ENCODE results near the gene CCDC40. TPM values are rescaled to one million over a fixed set of nuclear protein-coding genes. Genes with fewer than 3 reads are reported as not detected.

Gene CCDC40
- total and polyA plus RNA-seq, 2 of the 13 experiments (the other 11 are each of a cell fraction or from before 2014, with no cell fraction given): 4.1 to 5.5 TPM

DNA sequence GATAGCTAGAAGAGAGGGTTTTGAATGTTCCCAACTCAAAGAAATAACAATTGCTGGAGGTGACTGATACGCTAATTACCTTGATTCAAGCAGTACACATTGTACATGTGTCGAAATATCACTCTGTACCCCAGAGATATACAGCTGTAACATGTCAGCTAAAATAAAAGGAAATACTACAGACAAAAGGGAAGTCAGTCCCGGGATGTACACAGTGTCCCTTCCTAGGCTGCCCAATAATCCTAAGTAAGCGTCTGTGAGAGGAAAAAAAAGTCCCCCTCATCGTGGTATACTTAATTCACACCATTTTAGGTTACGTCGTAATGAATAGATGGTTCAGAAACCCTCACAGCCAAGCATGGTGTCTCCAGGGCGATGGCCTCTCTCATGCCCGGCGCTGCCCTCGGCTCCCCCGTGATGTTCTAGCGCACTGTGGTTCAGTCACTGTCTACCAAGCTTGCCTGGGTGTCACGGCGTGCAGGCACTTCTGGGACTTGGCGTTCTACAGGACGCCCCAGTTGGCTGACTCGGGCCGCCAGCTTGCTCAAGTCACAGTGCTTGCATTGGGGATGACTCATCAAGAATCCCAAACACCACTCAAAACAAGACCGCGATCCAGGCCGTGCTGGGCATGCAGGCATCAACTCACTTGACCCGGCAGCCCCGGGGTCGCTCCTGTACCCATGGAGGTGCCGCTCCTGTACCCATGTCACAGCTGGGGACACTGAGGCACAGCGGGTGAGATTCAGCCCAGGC lies 27.6 kb downstream of the CCDC40 start (continued):
- TF ChIP-seq, protein P1, sequence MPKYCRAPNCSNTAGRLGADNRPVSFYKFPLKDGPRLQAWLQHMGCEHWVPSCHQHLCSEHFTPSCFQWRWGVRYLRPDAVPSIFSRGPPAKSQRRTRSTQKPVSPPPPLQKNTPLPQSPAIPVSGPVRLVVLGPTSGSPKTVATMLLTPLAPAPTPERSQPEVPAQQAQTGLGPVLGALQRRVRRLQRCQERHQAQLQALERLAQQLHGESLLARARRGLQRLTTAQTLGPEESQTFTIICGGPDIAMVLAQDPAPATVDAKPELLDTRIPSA (CRISPR knock-in tag; IDR thresholded peaks at IDR 0.05; ENCODE audit: borderline replicate concordance): no peak
- TF ChIP-seq CBX1 (IDR thresholded peaks at IDR 0.05; ENCODE audit: low read depth): no peak
- TF ChIP-seq HNRNPUL1 (IDR thresholded peaks at IDR 0.05; ENCODE audit: low read depth, low read length): no peak
- no peak for TF ChIP-seq ATF7 (IDR thresholded peaks at IDR 0.05)
- no peak for TF ChIP-seq ATF7 (CRISPR knock-in tag; IDR thresholded peaks at IDR 0.05)
- TF ChIP-seq, protein P2, sequence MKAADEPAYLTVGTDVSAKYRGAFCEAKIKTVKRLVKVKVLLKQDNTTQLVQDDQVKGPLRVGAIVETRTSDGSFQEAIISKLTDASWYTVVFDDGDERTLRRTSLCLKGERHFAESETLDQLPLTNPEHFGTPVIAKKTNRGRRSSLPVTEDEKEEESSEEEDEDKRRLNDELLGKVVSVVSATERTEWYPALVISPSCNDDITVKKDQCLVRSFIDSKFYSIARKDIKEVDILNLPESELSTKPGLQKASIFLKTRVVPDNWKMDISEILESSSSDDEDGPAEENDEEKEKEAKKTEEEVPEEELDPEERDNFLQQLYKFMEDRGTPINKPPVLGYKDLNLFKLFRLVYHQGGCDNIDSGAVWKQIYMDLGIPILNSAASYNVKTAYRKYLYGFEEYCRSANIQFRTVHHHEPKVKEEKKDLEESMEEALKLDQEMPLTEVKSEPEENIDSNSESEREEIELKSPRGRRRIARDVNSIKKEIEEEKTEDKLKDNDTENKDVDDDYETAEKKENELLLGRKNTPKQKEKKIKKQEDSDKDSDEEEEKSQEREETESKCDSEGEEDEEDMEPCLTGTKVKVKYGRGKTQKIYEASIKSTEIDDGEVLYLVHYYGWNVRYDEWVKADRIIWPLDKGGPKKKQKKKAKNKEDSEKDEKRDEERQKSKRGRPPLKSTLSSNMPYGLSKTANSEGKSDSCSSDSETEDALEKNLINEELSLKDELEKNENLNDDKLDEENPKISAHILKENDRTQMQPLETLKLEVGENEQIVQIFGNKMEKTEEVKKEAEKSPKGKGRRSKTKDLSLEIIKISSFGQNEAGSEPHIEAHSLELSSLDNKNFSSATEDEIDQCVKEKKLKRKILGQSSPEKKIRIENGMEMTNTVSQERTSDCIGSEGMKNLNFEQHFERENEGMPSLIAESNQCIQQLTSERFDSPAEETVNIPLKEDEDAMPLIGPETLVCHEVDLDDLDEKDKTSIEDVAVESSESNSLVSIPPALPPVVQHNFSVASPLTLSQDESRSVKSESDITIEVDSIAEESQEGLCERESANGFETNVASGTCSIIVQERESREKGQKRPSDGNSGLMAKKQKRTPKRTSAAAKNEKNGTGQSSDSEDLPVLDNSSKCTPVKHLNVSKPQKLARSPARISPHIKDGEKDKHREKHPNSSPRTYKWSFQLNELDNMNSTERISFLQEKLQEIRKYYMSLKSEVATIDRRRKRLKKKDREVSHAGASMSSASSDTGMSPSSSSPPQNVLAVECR (CRISPR knock-in tag; IDR thresholded peaks at IDR 0.05; ENCODE audit: borderline replicate concordance): no peak
- TF ChIP-seq HNF4G (IDR thresholded peaks at IDR 0.05; ENCODE audit: borderline replicate concordance, low read depth, low read length): no peak
- no peak for TF ChIP-seq HNF4G (CRISPR knock-in tag; IDR thresholded peaks at IDR 0.05; ENCODE audit: borderline replicate concordance, low read depth)
- TF ChIP-seq ZFP82 (CRISPR knock-in tag; IDR thresholded peaks at IDR 0.05; ENCODE audit: borderline replicate concordance): no peak
- no peak for TF ChIP-seq ZNF17 (CRISPR knock-in tag; IDR thresholded peaks at IDR 0.05)
- no peak for TF ChIP-seq HOXA5 (CRISPR knock-in tag; IDR thresholded peaks at IDR 0.05)
- no peak for TF ChIP-seq ZNF496 (CRISPR knock-in tag; IDR thresholded peaks at IDR 0.05; ENCODE audit: insufficient replicate concordance)
- TF ChIP-seq FOSL2 (CRISPR knock-in tag; IDR thresholded peaks at IDR 0.05): peak; percentile 99
- TF ChIP-seq STAG1 (CRISPR knock-in tag; IDR thresholded peaks at IDR 0.05): no peak
- no peak for TF ChIP-seq FOXP1 (IDR thresholded peaks at IDR 0.05)
- no peak for TF ChIP-seq FOXP1 (CRISPR knock-in tag; IDR thresholded peaks at IDR 0.05)
- no peak for TF ChIP-seq SNAI1 (CRISPR knock-in tag; IDR thresholded peaks at IDR 0.05; ENCODE audit: borderline replicate concordance)
- TF ChIP-seq DPF2 (CRISPR knock-in tag; IDR thresholded peaks at IDR 0.05; ENCODE audit: borderline replicate concordance, low read depth): no peak
- TF ChIP-seq TARDBP (CRISPR knock-in tag; IDR thresholded peaks at IDR 0.05): no peak
- TF ChIP-seq ZFP36 (IDR thresholded peaks at IDR 0.05; ENCODE audit: borderline replicate concordance, low read depth, low read length, partially characterized antibody): no peak
- no peak for TF ChIP-seq HES4 (CRISPR knock-in tag; IDR thresholded peaks at IDR 0.05; ENCODE audit: borderline replicate concordance)
- TF ChIP-seq PRPF4 (IDR thresholded peaks at IDR 0.05; ENCODE audit: low read depth, low read length, poor library complexity, severe bottlenecking): no peak
- TF ChIP-seq KDM5A (IDR thresholded peaks at IDR 0.05; ENCODE audit: borderline replicate concordance, low read length): no peak
- TF ChIP-seq ZNF230 (CRISPR knock-in tag; IDR thresholded peaks at IDR 0.05): no peak
- TF ChIP-seq ZNF292 (CRISPR knock-in tag; IDR thresholded peaks at IDR 0.05; ENCODE audit: borderline replicate concordance, low read depth): no peak
